ENCODE data around the gene TEKTIP1.

The TEKTIP1 gene

GRCh38 chr19:3572132-3572854, 33.3 kb downstream of the TEKTIP1 start:
- peaks cover 34% of the 10 kb centered on the region for H4K20me1 ChIP-seq
- no peaks in the 10 kb centered on the region for H3K9me3 ChIP-seq
- H3K27ac ChIP-seq: 0 out of 2 replicates have a peak overlapping the region, but pooled peaks have one; percentile 14
- no peak for TF ChIP-seq Cebpa-rat (IDR thresholded peaks at IDR 0.05)
- H3K4me1 ChIP-seq: peaks cover 15% of the 10 kb centered on the region
- peaks cover 26% of the 10 kb centered on the region for H3K36me3 ChIP-seq
- no peaks in the 10 kb centered on the region for H3K27me3 ChIP-seq
- peak overlapping the region; percentile 94 for H3K4me2 ChIP-seq
- H3K9ac ChIP-seq: peak overlapping the region; percentile 46; the same call in 1 of the 2 replicates
- H3K4me3 ChIP-seq: peak overlapping the region; percentile 65

GRCh38 chr19:3572855-3573161, 33.8 kb downstream of the TEKTIP1 start, which contains the start of gene HMG20B:
Gene HMG20B (plus strand): TSS chr19:3572944. CDS start chr19:3573310, 366 bp downstream.
- Histone ChIP-seq H3K36me3 (peaks cover 27% of the 10 kb centered on the region), H3K4me1 (peaks cover 15% of the 10 kb centered on the region), H3K9ac (peak within 1 kb of the TSS; percentile 93), H3K9me3 (no peaks in the 10 kb centered on the region), H3K4me3 (peak within 1 kb of the TSS; percentile 98), H3K27ac (peak within 1 kb of the TSS; percentile 85), H3K4me2 (peak within 1 kb of the TSS; percentile 94), H3K27me3 (no peaks in the 10 kb centered on the region), H4K20me1 (peaks cover 34% of the 10 kb centered on the region)
- no peak for TF ChIP-seq Cebpa-rat (IDR thresholded peaks at IDR 0.05)

- peak overlapping the region; percentile 98 for H3K4me3 ChIP-seq
- no peaks in the 10 kb centered on the region for H3K9me3 ChIP-seq
- H3K4me1 ChIP-seq: peaks cover 15% of the 10 kb centered on the region
- H4K20me1 ChIP-seq: peaks cover 36% of the 10 kb centered on the region
- no peak for TF ChIP-seq Cebpa-rat (IDR thresholded peaks at IDR 0.05)
- H3K27me3 ChIP-seq: no peaks in the 10 kb centered on the region
- H3K4me2 ChIP-seq: peak overlapping the region; percentile 89
- peak overlapping the region; percentile 85 for H3K27ac ChIP-seq
- peak overlapping the region; percentile 93 for H3K9ac ChIP-seq
- H3K36me3 ChIP-seq: peaks cover 32% of the 10 kb centered on the region
Measured at GRCh38 chr19:3573162-3573857, 34.3 kb downstream of the TEKTIP1 start.

- Histone ChIP-seq H3K4me2 (peak overlapping the region; percentile 89), H3K4me3 (peak overlapping the region; percentile 98), H4K20me1 (peaks cover 44% of the 10 kb centered on the region), H3K27ac (no peak overlapping the region; the same call in 1 of the 2 replicates), H3K4me1 (peaks cover 15% of the 10 kb centered on the region), H3K9me3 (no peaks in the 10 kb centered on the region), H3K9ac (peak overlapping the region; percentile 93; the same call in 1 of the 2 replicates), H3K36me3 (peaks cover 39% of the 10 kb centered on the region), H3K27me3 (no peaks in the 10 kb centered on the region)
- TF ChIP-seq Cebpa-rat (IDR thresholded peaks at IDR 0.05): no peak
Measured at GRCh38 chr19:3573858-3574637, 35.1 kb downstream of the TEKTIP1 start.

GRCh38 chr19:3575260-3575741, 36.3 kb downstream of the TEKTIP1 start:
- no peaks in the 10 kb centered on the region for H3K9me3 ChIP-seq
- H3K4me2 ChIP-seq: no peak overlapping the region
- H3K4me3 ChIP-seq: no peak overlapping the region
- no peaks in the 10 kb centered on the region for H3K27me3 ChIP-seq
- peaks cover 15% of the 10 kb centered on the region for H3K4me1 ChIP-seq
- no peak overlapping the region for H3K9ac ChIP-seq
- TF ChIP-seq Cebpa-rat (IDR thresholded peaks at IDR 0.05): no peak
- no peak overlapping the region for H3K27ac ChIP-seq
- peaks cover 45% of the 10 kb centered on the region for H4K20me1 ChIP-seq
- H3K36me3 ChIP-seq: peaks cover 41% of the 10 kb centered on the region

- no peak overlapping the region for H3K4me2 ChIP-seq
Measured at GRCh38 chr19:3575949-3576673, 37.1 kb downstream of the TEKTIP1 start.

GRCh38 chr19:3576696-3577443, 37.9 kb downstream of the TEKTIP1 start:
- Histone ChIP-seq H3K27ac (no peak overlapping the region), H3K4me3 (no peak overlapping the region), H3K9ac (no peak overlapping the region), H3K9me3 (no peaks in the 10 kb centered on the region), H3K27me3 (no peaks in the 10 kb centered on the region), H4K20me1 (peaks cover 45% of the 10 kb centered on the region), H3K4me1 (peaks cover 11% of the 10 kb centered on the region), H3K4me2 (no peak overlapping the region), H3K36me3 (peaks cover 41% of the 10 kb centered on the region)
- TF ChIP-seq Cebpa-rat (IDR thresholded peaks at IDR 0.05): no peak

More at GRCh38 chr19:3575949-3576673, 37.1 kb downstream of the TEKTIP1 start:
- no peaks in the 10 kb centered on the region for H3K9me3 ChIP-seq
- no peaks in the 10 kb centered on the region for H3K27me3 ChIP-seq
- peaks cover 15% of the 10 kb centered on the region for H3K4me1 ChIP-seq
- H4K20me1 ChIP-seq: peaks cover 45% of the 10 kb centered on the region
- no peak overlapping the region for H3K9ac ChIP-seq
- TF ChIP-seq Cebpa-rat (IDR thresholded peaks at IDR 0.05): no peak
- H3K4me3 ChIP-seq: no peak overlapping the region
- H3K36me3 ChIP-seq: peaks cover 41% of the 10 kb centered on the region
- H3K27ac ChIP-seq: no peak overlapping the region

GRCh38 chr19:3577723-3578344, 38.9 kb downstream of the TEKTIP1 start:
- Histone ChIP-seq H3K9ac (no peak overlapping the region), H3K4me1 (peaks cover 6% of the 10 kb centered on the region; the same call in 1 of the 2 replicates), H3K4me3 (no peak overlapping the region), H3K27ac (no peak overlapping the region), H4K20me1 (peaks cover 45% of the 10 kb centered on the region), H3K27me3 (no peaks in the 10 kb centered on the region), H3K9me3 (no peaks in the 10 kb centered on the region), H3K4me2 (no peak overlapping the region), H3K36me3 (peaks cover 41% of the 10 kb centered on the region)
- TF ChIP-seq Cebpa-rat (IDR thresholded peaks at IDR 0.05): no peak

Measured in BLaER1 (cell line).